Measurements from ENCODE around the gene KSR1.

The KSR1 gene

GRCh38 chr17:27496005-27496404, 39.8 kb downstream of the KSR1 start:
- Histone ChIP-seq H2AFZ (ENCODE audit: low read depth) (no peak overlapping the region), H3K27me3 (ENCODE audit: insufficient read depth, low read depth) (no peaks in the 10 kb centered on the region), H3K36me3 (ENCODE audit: insufficient read depth) (no peaks in the 10 kb centered on the region), H3K79me2 (ENCODE audit: insufficient read depth, low read depth) (no peaks in the 10 kb centered on the region), H3K27ac (no peak overlapping the region), H3K4me1 (ENCODE audit: low read depth, poor library complexity, severe bottlenecking) (no peaks in the 10 kb centered on the region), H3K4me2 (no peak overlapping the region), H3K9ac (no peak overlapping the region), H3K4me3 (IDR thresholded peaks at IDR 0.05; ENCODE audit: insufficient read depth, low read depth, low read length) (no peak overlapping the region), H4K20me1 (ENCODE audit: insufficient read depth) (no peaks in the 10 kb centered on the region)
- TF ChIP-seq CTCF (conservative IDR thresholded peaks at IDR 0.05; ENCODE audit: low read depth, low read length), result no peak

GRCh38 chr17:27496437-27496943, 40.2 kb downstream of the KSR1 start:
- no peak for TF ChIP-seq CTCF (conservative IDR thresholded peaks at IDR 0.05; ENCODE audit: low read depth, low read length)
- Histone ChIP-seq H3K36me3 (ENCODE audit: insufficient read depth) (no peaks in the 10 kb centered on the region), H3K4me3 (IDR thresholded peaks at IDR 0.05; ENCODE audit: insufficient read depth, low read depth, low read length) (no peak overlapping the region), H4K20me1 (ENCODE audit: insufficient read depth) (no peaks in the 10 kb centered on the region), H2AFZ (ENCODE audit: low read depth) (no peak overlapping the region), H3K4me1 (ENCODE audit: low read depth, poor library complexity, severe bottlenecking) (no peaks in the 10 kb centered on the region), H3K79me2 (ENCODE audit: insufficient read depth, low read depth) (no peaks in the 10 kb centered on the region), H3K27ac (no peak overlapping the region), H3K27me3 (ENCODE audit: insufficient read depth, low read depth) (no peaks in the 10 kb centered on the region), H3K9ac (no peak overlapping the region), H3K4me2 (no peak overlapping the region)

- Histone ChIP-seq H3K27ac (no peak overlapping the region), H3K79me2 (ENCODE audit: insufficient read depth, low read depth) (no peaks in the 10 kb centered on the region), H3K27me3 (ENCODE audit: insufficient read depth, low read depth) (no peaks in the 10 kb centered on the region), H3K4me1 (ENCODE audit: low read depth, poor library complexity, severe bottlenecking) (no peaks in the 10 kb centered on the region), H3K9ac (no peak overlapping the region), H4K20me1 (ENCODE audit: insufficient read depth) (no peaks in the 10 kb centered on the region), H3K4me2 (no peak overlapping the region), H2AFZ (ENCODE audit: low read depth) (no peak overlapping the region), H3K36me3 (ENCODE audit: insufficient read depth) (no peaks in the 10 kb centered on the region), H3K4me3 (IDR thresholded peaks at IDR 0.05; ENCODE audit: insufficient read depth, low read depth, low read length) (no peak overlapping the region)
- no peak for TF ChIP-seq CTCF (conservative IDR thresholded peaks at IDR 0.05; ENCODE audit: low read depth, low read length)
These were observed 40.7 kb downstream of the KSR1 start for GRCh38 chr17:27496971-27497370.

GRCh38 chr17:27497696-27498095, 41.4 kb downstream of the KSR1 start:
- no peak overlapping the region for H3K4me3 ChIP-seq (IDR thresholded peaks at IDR 0.05; ENCODE audit: insufficient read depth, low read depth, low read length)
- no peaks in the 10 kb centered on the region for H3K4me1 ChIP-seq (ENCODE audit: low read depth, poor library complexity, severe bottlenecking)
- H3K79me2 ChIP-seq (ENCODE audit: insufficient read depth, low read depth), result no peaks in the 10 kb centered on the region
- H3K4me2 ChIP-seq, result no peak overlapping the region
- H4K20me1 ChIP-seq (ENCODE audit: insufficient read depth), result no peaks in the 10 kb centered on the region
- TF ChIP-seq CTCF (conservative IDR thresholded peaks at IDR 0.05; ENCODE audit: low read depth, low read length), result no peak
- H3K9ac ChIP-seq, result no peak overlapping the region
- H3K27ac ChIP-seq, result no peak overlapping the region
- no peaks in the 10 kb centered on the region for H3K27me3 ChIP-seq (ENCODE audit: insufficient read depth, low read depth)
- no peaks in the 10 kb centered on the region for H3K36me3 ChIP-seq (ENCODE audit: insufficient read depth)
- no peak overlapping the region for H2AFZ ChIP-seq (ENCODE audit: low read depth)
